GM21447 (cell line): Measurements from ENCODE around the gene PRKG1.

Experiments
- ATAC-seq: cut with Tn5 transposase; IDR thresholded peaks from one replicate; pipeline ENCODE4 v1.9.1; 2021; ENCODE audit not compliant: unreplicated experiment

The PRKG1 gene

GRCh38 chr10:51772387-51772786, 698.1 kb downstream of the PRKG1 start:
- ATAC-seq = no peak

GRCh38 chr10:51773681-51774080, 699.4 kb downstream of the PRKG1 start:
- no peak for ATAC-seq

GRCh38 chr10:51783941-51784340, 709.7 kb downstream of the PRKG1 start:
- no peak for ATAC-seq

GRCh38 chr10:51786016-51786683, 711.9 kb downstream of the PRKG1 start:
- ATAC-seq = no peak

GRCh38 chr10:51786684-51787035, 712.4 kb downstream of the PRKG1 start:
- ATAC-seq = no peak

- no peak for ATAC-seq
Observed at GRCh38 chr10:51788273-51788672, 714.0 kb downstream of the PRKG1 start.

- ATAC-seq = no peak
Observed at GRCh38 chr10:51789118-51789517, 714.8 kb downstream of the PRKG1 start.

GRCh38 chr10:51789903-51790302, 715.6 kb downstream of the PRKG1 start:
- no peak for ATAC-seq

GRCh38 chr10:51792678-51793077, 718.4 kb downstream of the PRKG1 start:
- ATAC-seq = no peak

- ATAC-seq = no peak
Observed at GRCh38 chr10:51800121-51800520, 725.8 kb downstream of the PRKG1 start.

- no peak for ATAC-seq
Observed at GRCh38 chr10:51800725-51801424, 726.6 kb downstream of the PRKG1 start.

GRCh38 chr10:51802030-51802429, 727.7 kb downstream of the PRKG1 start:
- ATAC-seq = no peak

GRCh38 chr10:51804866-51805265, 730.6 kb downstream of the PRKG1 start:
- no peak for ATAC-seq

- ATAC-seq = no peak
Observed at GRCh38 chr10:51806079-51806835, 732.0 kb downstream of the PRKG1 start.

GRCh38 chr10:51808187-51808586, 733.9 kb downstream of the PRKG1 start:
- no peak for ATAC-seq

- no peak for ATAC-seq
Observed at GRCh38 chr10:51815723-51816122, 741.4 kb downstream of the PRKG1 start.

- ATAC-seq = no peak
Observed at GRCh38 chr10:51821045-51821444, 746.8 kb downstream of the PRKG1 start.

- ATAC-seq = no peak
Observed at GRCh38 chr10:51821745-51822144, 747.5 kb downstream of the PRKG1 start.

GRCh38 chr10:51832652-51833383, 758.5 kb downstream of the PRKG1 start:
- no peak for ATAC-seq

- no peak for ATAC-seq
Observed at GRCh38 chr10:51834548-51834947, 760.3 kb downstream of the PRKG1 start.

GRCh38 chr10:51838471-51838870, 764.2 kb downstream of the PRKG1 start:
- ATAC-seq = no peak
